Prostate gland (tissue), 2 donors: ENCODE results near the gene SEC24C.
"Not testable (repeated sequence)": the region's sequence is repeated elsewhere in the genome, so short reads cannot be mapped to it uniquely, and the experiment has no call there.

ENCODE experiments used
- POLR2A ChIP-seq: fragments of 450-650 bp; IDR thresholded peaks from one replicate; pipeline ENCODE4 v1.6.1; 2016; ENCODE audit warnings: antibody characterized with exemption, mild to moderate bottlenecking
- TF ChIP-seq, protein P1 (sequence below), 4 experiments: fragments of 200-600 bp in 2 of 4; fragments of 450-650 bp in 2 of 4; sonication (generic) in 2 of 4; IDR thresholded peaks; 1 replicate in 3 of 4; 2 replicates in 1 of 4; pipeline ENCODE4 v1.5.1; 2016 to 2019; ENCODE audit warnings: antibody characterized with exemption in 4 of 4, mild to moderate bottlenecking in 2 of 4, moderate library complexity in 2 of 4

DNA sequence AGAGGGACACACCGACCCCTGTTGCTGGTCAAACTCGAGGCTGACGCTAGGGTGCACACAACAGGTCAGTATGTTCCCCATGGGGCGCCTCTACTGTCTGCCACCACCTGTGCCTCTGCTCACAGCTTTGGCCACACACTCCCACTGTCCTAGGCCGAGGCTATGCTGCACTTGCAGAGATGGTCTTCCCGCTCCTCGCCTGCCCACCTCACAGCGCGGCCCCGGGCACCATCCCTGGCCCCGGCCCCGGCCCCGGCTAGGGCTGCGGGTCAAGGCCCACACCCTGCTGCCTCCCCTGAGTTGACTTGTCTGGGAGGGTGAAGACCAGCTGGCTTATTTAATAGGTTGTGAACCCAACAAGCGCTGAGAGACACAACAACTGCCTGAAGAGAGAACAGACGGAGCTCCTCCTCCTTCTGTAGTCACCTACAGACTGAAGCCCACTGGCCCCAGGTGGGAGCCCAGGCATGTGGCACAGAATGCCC is 46.5 kb upstream of the SEC24C start, which contains the start of gene AGAP5:
- TF ChIP-seq, protein P1, sequence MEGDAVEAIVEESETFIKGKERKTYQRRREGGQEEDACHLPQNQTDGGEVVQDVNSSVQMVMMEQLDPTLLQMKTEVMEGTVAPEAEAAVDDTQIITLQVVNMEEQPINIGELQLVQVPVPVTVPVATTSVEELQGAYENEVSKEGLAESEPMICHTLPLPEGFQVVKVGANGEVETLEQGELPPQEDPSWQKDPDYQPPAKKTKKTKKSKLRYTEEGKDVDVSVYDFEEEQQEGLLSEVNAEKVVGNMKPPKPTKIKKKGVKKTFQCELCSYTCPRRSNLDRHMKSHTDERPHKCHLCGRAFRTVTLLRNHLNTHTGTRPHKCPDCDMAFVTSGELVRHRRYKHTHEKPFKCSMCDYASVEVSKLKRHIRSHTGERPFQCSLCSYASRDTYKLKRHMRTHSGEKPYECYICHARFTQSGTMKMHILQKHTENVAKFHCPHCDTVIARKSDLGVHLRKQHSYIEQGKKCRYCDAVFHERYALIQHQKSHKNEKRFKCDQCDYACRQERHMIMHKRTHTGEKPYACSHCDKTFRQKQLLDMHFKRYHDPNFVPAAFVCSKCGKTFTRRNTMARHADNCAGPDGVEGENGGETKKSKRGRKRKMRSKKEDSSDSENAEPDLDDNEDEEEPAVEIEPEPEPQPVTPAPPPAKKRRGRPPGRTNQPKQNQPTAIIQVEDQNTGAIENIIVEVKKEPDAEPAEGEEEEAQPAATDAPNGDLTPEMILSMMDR (IDR thresholded peaks at IDR 0.05), result not testable (repeated sequence)
- TF ChIP-seq POLR2A, result not testable (repeated sequence)
